ENCODE data around the gene RNF126.

- TF ChIP-seq, protein P1, sequence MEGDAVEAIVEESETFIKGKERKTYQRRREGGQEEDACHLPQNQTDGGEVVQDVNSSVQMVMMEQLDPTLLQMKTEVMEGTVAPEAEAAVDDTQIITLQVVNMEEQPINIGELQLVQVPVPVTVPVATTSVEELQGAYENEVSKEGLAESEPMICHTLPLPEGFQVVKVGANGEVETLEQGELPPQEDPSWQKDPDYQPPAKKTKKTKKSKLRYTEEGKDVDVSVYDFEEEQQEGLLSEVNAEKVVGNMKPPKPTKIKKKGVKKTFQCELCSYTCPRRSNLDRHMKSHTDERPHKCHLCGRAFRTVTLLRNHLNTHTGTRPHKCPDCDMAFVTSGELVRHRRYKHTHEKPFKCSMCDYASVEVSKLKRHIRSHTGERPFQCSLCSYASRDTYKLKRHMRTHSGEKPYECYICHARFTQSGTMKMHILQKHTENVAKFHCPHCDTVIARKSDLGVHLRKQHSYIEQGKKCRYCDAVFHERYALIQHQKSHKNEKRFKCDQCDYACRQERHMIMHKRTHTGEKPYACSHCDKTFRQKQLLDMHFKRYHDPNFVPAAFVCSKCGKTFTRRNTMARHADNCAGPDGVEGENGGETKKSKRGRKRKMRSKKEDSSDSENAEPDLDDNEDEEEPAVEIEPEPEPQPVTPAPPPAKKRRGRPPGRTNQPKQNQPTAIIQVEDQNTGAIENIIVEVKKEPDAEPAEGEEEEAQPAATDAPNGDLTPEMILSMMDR (IDR thresholded peaks at IDR 0.05): no peak
- no peak for TF ChIP-seq POLR2A (IDR thresholded peaks at IDR 0.05)
Observed at GRCh38 chr19:617551-618246, 45.3 kb downstream of the RNF126 start.
